B cell (primary cell): Measurements from ENCODE around the gene UBQLNL. TPM values are rescaled to one million over a fixed set of nuclear protein-coding genes. Genes with fewer than 3 reads are reported as not detected.
A peak's percentile ranks its signal among the peaks of the same experiment; 100 is the strongest.

Experiments used
- ATAC-seq: fragments of 200-7000 bp; cut with Tn5 transposase; one replicate; pipeline ENCODE4 v1.10.0; 2021; ENCODE audit warnings: low read depth, mild to moderate bottlenecking, moderate number of reproducible peaks, moderate library complexity
- CTCF ChIA-PET: fragments of 350-600 bp; sonication (Branson Sonifier 250); formaldehyde crosslinking; loops from one replicate; lab custom pipeline; 2021; ENCODE audit warnings: antibody characterized with exemption, inconsistent platforms; lab: Charles Lee
- POLR2A ChIA-PET: fragments of 350-600 bp; sonication (Branson Sonifier 250); formaldehyde crosslinking; loops from one replicate; lab custom pipeline; 2021; ENCODE audit warnings: antibody characterized with exemption; lab: Charles Lee
- DNase-seq: peaks from one replicate; pipeline ENCODE4 v3.0.0; 2013
- H2AFZ ChIP-seq: 2 replicates; pipeline ENCODE4 v1.6.1; 2012; ENCODE audit warnings: mild to moderate bottlenecking, low read depth, low read length; ENCODE audit not compliant: insufficient read depth, poor library complexity, severe bottlenecking
- H3K27ac ChIP-seq, 2 donors: 1 replicate in 1 of 2; 2 replicates in 1 of 2; pipeline ENCODE4 v1.5.1; 2012 to 2013; ENCODE audit warnings: low read length in 2 of 2, mild to moderate bottlenecking in 2 of 2, moderate library complexity in 1 of 2
- H3K27me3 ChIP-seq, 4 experiments: fragments of 200-600 bp in 1 of 4; sonication (generic) in 1 of 4; replicated peaks in 1 of 4; 1 replicate in 2 of 4; 2 replicates in 2 of 4; pipeline versions ENCODE4 v1.6.1 to v1.7.0; 2013 to 2016; ENCODE audit warnings: low read length in 3 of 4, mild to moderate bottlenecking in 2 of 4, mixed read lengths in 1 of 4, moderate library complexity in 1 of 4; ENCODE audit not compliant: insufficient read depth in 4 of 4, control insufficient read depth in 3 of 4; ENCODE audit errors: control extremely low read depth in 1 of 4
- H3K36me3 ChIP-seq, 2 experiments: replicated peaks in 1 of 2; 1 replicate in 1 of 2; 2 replicates in 1 of 2; pipeline versions ENCODE4 v1.6.1 to v1.7.1; 2013; ENCODE audit warnings: low read length in 1 of 2; ENCODE audit not compliant: insufficient read depth in 2 of 2, control insufficient read depth in 1 of 2; ENCODE audit errors: control extremely low read depth in 1 of 2, extremely low read depth in 1 of 2
- H3K4me1 ChIP-seq, 2 donors: fragments of 200-600 bp in 1 of 2; sonication (generic) in 1 of 2; 1 replicate in 1 of 2; 2 replicates in 1 of 2; pipeline versions ENCODE4 v1.5.1 to v1.6.1; 2013 to 2017; ENCODE audit warnings: low read length in 2 of 2; ENCODE audit not compliant: control insufficient read depth in 2 of 2, insufficient read depth in 2 of 2
- H3K4me2 ChIP-seq: replicated peaks from 2 replicates; pipeline ENCODE3; 2012; ENCODE audit warnings: mild to moderate bottlenecking, low read depth, low read length; ENCODE audit not compliant: poor library complexity, severe bottlenecking
- H3K4me3 ChIP-seq, 5 experiments: fragments of 200-600 bp in 1 of 5; sonication (generic) in 1 of 5; 1 replicate in 3 of 5; 2 replicates in 2 of 5; pipeline versions ENCODE4 v1.5.1 to v1.7.0; 2011 to 2016; ENCODE audit warnings: low read length in 4 of 5, mild to moderate bottlenecking in 4 of 5, low read depth in 2 of 5, control low read depth in 1 of 5, moderate library complexity in 1 of 5; ENCODE audit not compliant: insufficient read depth in 1 of 5; ENCODE audit errors: control extremely low read depth in 1 of 5, extremely low read depth in 1 of 5
- H3K79me2 ChIP-seq: fragments of 200-600 bp; sonication (generic); one replicate; pipeline ENCODE4 v1.6.0; 2016; ENCODE audit warnings: low read length; ENCODE audit not compliant: control insufficient read depth, insufficient read depth
- H3K9ac ChIP-seq: fragments of 200-600 bp; sonication (generic); 2 replicates; pipeline ENCODE4 v1.6.1; 2017; ENCODE audit warnings: mild to moderate bottlenecking, low read length, moderate library complexity
- H3K9me3 ChIP-seq, 3 donors: one replicate each; pipeline versions ENCODE4 v1.6.1 to v1.7.1; 2013; ENCODE audit warnings: low read length in 2 of 3; ENCODE audit not compliant: control insufficient read depth in 2 of 3, insufficient read depth in 1 of 3; ENCODE audit errors: control extremely low read depth in 1 of 3
- H4K20me1 ChIP-seq: 2 replicates; pipeline ENCODE4 v1.6.0; 2012; ENCODE audit warnings: mild to moderate bottlenecking, low read length; ENCODE audit not compliant: insufficient read depth, control insufficient read depth, poor library complexity, severe bottlenecking
- H3K27ac Mint-ChIP-seq: one replicate; pipeline ENCODE4 v1.8.0; 2021; ENCODE audit warnings: mixed read lengths
- H3K27me3 Mint-ChIP-seq: one replicate; pipeline ENCODE4 v1.8.0; 2021; ENCODE audit warnings: mixed read lengths
- H3K4me1 Mint-ChIP-seq: one replicate; pipeline ENCODE4 v1.8.0; 2021; ENCODE audit warnings: mixed read lengths
- H3K4me3 Mint-ChIP-seq: one replicate; pipeline ENCODE4 v1.8.0; 2021; ENCODE audit warnings: mixed read lengths
- H3K9me3 Mint-ChIP-seq: one replicate; pipeline ENCODE4 v1.8.0; 2022; ENCODE audit warnings: mixed read lengths; ENCODE audit not compliant: insufficient read depth
- CTCF ChIP-seq: fragments of 200-600 bp; IDR thresholded peaks from one replicate; pipeline ENCODE4 v1.8.0; 2022; ENCODE audit warnings: antibody characterized with exemption, mild to moderate bottlenecking
- EZH2 ChIP-seq: IDR thresholded peaks from 2 replicates; pipeline ENCODE4 v1.6.1; 2012; ENCODE audit warnings: borderline replicate concordance, low read depth, mild to moderate bottlenecking, moderate library complexity, low read length; ENCODE audit not compliant: insufficient read depth, poor library complexity, severe bottlenecking
- WGBS: methylation state at CpG from one replicate; pipeline ENCODE4 v1.1.5; 2013; ENCODE audit warnings: missing lambda C conversion rate; ENCODE audit not compliant: insufficient coverage; 5-methylcytosine and 5-hydroxymethylcytosine counted together
- intact Hi-C: fragments of 100-400 bp; cut with micrococcal nuclease; formaldehyde crosslinking; loops from one replicate; pipeline ENCODE4 v1.10.0; 2022
- polyA plus RNA-seq: library from polyadenylated mRNA; depleted of rRNA; stranded (reverse); fragments of >200 nt; gene quantifications from 2 replicates; pipeline ENCODE4 v1.2.3, GENCODE V29; 2012
- total RNA-seq, 2 donors: library from RNA; stranded (reverse); fragments of 120-200 nt in 1 of 2; gene quantifications; 1 replicate in 1 of 2; 2 replicates in 1 of 2; pipeline versions ENCODE4 v1.2.3 to v1.2.4, GENCODE V29; 2013 to 2022

UBQLNL gene
- total and polyA plus RNA-seq, 2 donors (not counting 1 experiment from before 2014, with no cell fraction given): 1.3 to 1.9 TPM

- Histone ChIP-seq H3K27ac (no peak overlapping the region), H3K9me3 (no peaks in the 10 kb centered on the region), H3K79me2 (no peaks in the 10 kb centered on the region), H3K4me2 (no peak overlapping the region), H3K4me3 (no peak overlapping the region), H2AFZ (no peak overlapping the region), H3K36me3 (no peaks in the 10 kb centered on the region), H3K27me3 (no peaks in the 10 kb centered on the region), H4K20me1 (no peaks in the 10 kb centered on the region), H3K4me1 (no peaks in the 10 kb centered on the region), H3K9ac (no peak overlapping the region)
- ATAC-seq: no peak
- no peak overlapping the region for H3K27ac Mint-ChIP-seq
- TF ChIP-seq EZH2: no peak
- no peak for TF ChIP-seq CTCF
- no peak for DNase-seq
- H3K9me3 Mint-ChIP-seq: no peaks in the 10 kb centered on the region
- H3K27me3 Mint-ChIP-seq: peaks cover under 1% of the 10 kb centered on the region
- ChIA-PET POLR2A (no interaction called here), CTCF (no interaction called here)
- no peaks in the 10 kb centered on the region for H3K4me1 Mint-ChIP-seq
- intact Hi-C loops: no loop called here
- WGBS: 0% methylated on average over 1 of the region's 3 CpGs
- no peak overlapping the region for H3K4me3 Mint-ChIP-seq
Observed at GRCh38 chr11:5486003-5486402, 30.5 kb downstream of the UBQLNL start.

GRCh38 chr11:5476186-5476819 is 40.2 kb downstream of the UBQLNL start:
- TF ChIP-seq CTCF: peak; percentile 87
- TF ChIP-seq EZH2: no peak
- Mint-ChIP-seq H3K4me1 (no peaks in the 10 kb centered on the region), H3K9me3 (no peaks in the 10 kb centered on the region), H3K27me3 (peaks cover 4% of the 10 kb centered on the region), H3K27ac (no peak overlapping the region), H3K4me3 (no peak overlapping the region)
- Histone ChIP-seq H3K27ac (no peak overlapping the region), H3K9ac (no peak overlapping the region), H3K79me2 (no peaks in the 10 kb centered on the region), H3K4me1 (no peaks in the 10 kb centered on the region), H4K20me1 (no peaks in the 10 kb centered on the region), H3K4me3 (no peak overlapping the region), H3K36me3 (no peaks in the 10 kb centered on the region), H2AFZ (no peak overlapping the region), H3K4me2 (no peak overlapping the region), H3K27me3 (no peaks in the 10 kb centered on the region), H3K9me3 (peaks cover 0 to 1% (median 0%) of the 10 kb centered on the region in 3 donors)
- no peak for ATAC-seq
- CTCF ChIA-PET: interaction anchor here (0.9 to 3.4 kb wide), 13 partner anchors 8 to 849 kb away, joined by 3 to 25 read pairs (median 4); partner anchors contain the start of genes OR51D1 and OR52N2
- DNase-seq: peak; percentile 50
- WGBS: 100% methylated on average over 1 of the region's 2 CpGs
- POLR2A ChIA-PET: no interaction called here
- intact Hi-C loops: loop anchor here (1.0 to 10.0 kb wide), 2 partner anchors 238 to 332 kb away; partner anchors contain the start of gene OR52N2
